ENCODE data around the gene PRR33.

PRR33 gene

DNA sequence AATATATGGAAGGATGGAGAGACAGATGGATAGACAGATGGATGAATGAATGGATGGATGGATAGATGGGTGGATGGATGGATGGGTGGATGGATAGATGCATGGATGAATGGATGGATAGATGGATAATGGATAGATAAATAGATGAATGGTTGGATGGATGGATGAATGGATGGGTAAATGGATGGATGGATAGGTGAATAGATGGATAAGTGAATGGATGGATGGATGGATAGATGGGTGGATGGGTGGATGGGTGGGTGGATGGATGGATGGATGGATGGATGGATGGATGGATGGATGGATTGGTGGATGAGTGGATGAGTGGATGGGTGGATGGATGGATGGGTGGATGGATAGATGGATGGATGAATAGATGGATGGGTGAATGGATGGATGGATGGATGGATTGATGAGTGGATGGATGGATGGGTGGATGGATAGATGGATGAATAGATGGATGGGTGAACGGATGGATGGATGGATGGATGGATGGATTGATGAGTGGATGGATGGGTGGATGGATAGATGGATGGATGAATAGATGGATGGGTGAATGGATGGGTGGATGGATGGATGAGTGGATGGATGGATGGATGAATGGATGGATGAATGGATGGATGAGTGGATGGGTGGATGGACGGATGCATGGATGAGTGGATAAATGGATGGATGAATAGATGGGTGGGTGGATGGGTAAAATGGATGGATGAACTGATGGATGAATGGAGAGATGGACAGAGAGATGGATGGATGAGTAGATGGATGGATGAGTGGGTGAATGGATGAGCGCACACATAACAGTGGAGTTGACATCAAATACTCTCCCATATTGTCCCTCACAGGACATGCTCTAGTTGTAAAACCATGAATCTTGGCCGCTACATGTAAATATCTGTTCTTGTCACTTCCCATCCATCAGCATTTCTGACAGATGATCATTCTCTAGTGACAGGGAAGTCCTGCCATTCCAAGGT lies 30.0 kb downstream of the PRR33 start:
- no peaks in the 10 kb centered on the region for H3K36me3 Mint-ChIP-seq
- peaks cover 22% of the 10 kb centered on the region for H3K4me1 Mint-ChIP-seq (ENCODE audit: low read depth)
- no peak overlapping the region for H3K4me3 Mint-ChIP-seq
- no peaks in the 10 kb centered on the region for H3K27me3 Mint-ChIP-seq
- H3K9me3 Mint-ChIP-seq (ENCODE audit: low read depth): no peaks in the 10 kb centered on the region
- H3K27ac Mint-ChIP-seq: no peak overlapping the region

DNA sequence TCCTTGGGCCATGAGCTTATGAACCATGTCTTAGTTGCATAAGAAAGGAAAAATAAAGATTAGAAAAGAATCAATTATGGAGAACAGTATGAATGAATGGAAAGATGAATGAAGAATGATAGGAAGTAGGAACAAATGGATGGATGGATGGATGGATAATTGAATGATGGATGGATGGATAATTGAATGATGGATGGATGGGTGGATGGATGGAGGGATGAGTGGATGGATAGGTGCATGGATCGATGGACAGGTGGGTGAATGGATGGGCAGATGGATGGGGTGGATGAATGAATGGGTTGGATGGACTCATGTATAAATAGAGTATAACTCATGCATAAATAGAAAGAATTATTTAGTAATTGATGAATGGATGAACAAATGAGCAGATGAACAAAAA lies 31.6 kb downstream of the PRR33 start:
- Mint-ChIP-seq H3K27ac (no peak overlapping the region), H3K4me1 (ENCODE audit: low read depth) (peaks cover 26% of the 10 kb centered on the region), H3K4me3 (no peak overlapping the region), H3K27me3 (no peaks in the 10 kb centered on the region), H3K36me3 (no peaks in the 10 kb centered on the region), H3K9me3 (ENCODE audit: low read depth) (no peaks in the 10 kb centered on the region)

DNA sequence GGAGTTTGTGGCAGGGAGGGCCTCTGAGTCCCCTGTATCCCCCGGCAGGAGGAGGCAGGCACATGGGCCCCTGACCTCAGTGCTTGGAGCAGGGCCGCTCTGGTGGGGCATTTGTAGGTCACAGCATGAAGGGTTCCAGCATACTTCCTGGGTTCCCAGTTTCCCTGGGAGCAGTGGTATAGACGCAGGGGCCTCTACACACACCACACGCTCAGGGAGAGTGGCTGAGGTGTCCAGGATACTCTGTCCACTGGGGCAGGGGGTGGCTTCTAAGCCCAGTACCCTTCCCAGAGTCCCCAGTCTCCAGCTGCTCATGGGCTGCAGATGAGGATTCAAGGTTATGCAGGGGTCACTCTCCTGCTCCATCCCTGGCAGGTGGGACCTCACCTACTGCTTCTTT lies 32.7 kb downstream of the PRR33 start:
- H3K4me1 Mint-ChIP-seq (ENCODE audit: low read depth): peaks cover 32% of the 10 kb centered on the region
- no peaks in the 10 kb centered on the region for H3K27me3 Mint-ChIP-seq
- no peak overlapping the region for H3K4me3 Mint-ChIP-seq
- no peaks in the 10 kb centered on the region for H3K9me3 Mint-ChIP-seq (ENCODE audit: low read depth)
- no peaks in the 10 kb centered on the region for H3K36me3 Mint-ChIP-seq
- peak overlapping the region; percentile 66 for H3K27ac Mint-ChIP-seq

DNA sequence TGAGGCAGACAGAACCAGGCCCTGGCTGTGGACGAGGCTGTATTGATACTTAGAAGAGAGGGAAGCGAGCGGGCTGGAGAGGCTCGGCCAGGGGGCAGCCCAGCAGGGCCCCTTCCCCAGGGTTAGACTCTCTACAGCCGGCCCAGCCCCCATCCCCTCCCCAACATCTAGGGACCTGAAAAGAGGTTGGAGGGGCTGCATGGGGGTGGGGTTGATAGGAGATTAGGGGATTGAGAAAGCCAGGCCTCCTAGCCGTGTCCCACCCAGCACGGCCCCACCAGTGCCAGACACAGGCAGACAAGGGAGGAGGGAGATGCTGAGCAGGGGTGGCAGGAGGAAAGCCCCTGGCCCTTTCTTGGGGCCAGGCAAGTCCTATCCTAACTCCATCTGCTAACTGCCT lies 33.1 kb downstream of the PRR33 start:
- Mint-ChIP-seq H3K36me3 (no peaks in the 10 kb centered on the region), H3K27ac (peak overlapping the region; percentile 41), H3K27me3 (no peaks in the 10 kb centered on the region), H3K4me3 (no peak overlapping the region), H3K9me3 (ENCODE audit: low read depth) (no peaks in the 10 kb centered on the region), H3K4me1 (ENCODE audit: low read depth) (peaks cover 36% of the 10 kb centered on the region)

DNA sequence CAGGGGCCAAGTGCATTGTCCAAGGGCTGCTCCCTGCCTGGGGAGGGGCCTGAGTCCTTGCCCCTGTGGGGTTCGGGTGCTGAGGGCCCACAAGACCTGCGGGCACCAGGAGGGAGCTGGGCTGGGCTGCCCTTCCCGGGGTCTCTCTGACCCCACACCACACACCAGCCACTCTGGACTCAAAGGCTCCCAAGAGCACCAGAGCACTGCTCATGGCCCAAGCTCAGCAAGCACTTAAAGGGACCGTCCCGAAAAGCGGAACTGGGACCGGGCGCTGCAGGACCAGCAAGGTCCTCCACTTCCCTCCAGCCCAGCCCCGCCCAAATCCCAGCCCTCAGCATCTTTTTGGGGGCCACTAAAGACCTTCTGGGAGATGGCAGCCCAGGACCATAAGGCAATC lies 33.5 kb downstream of the PRR33 start:
- no peak overlapping the region for H3K4me3 Mint-ChIP-seq
- H3K36me3 Mint-ChIP-seq: no peaks in the 10 kb centered on the region
- no peaks in the 10 kb centered on the region for H3K9me3 Mint-ChIP-seq (ENCODE audit: low read depth)
- H3K27ac Mint-ChIP-seq: no peak overlapping the region
- no peaks in the 10 kb centered on the region for H3K27me3 Mint-ChIP-seq
- peaks cover 39% of the 10 kb centered on the region for H3K4me1 Mint-ChIP-seq (ENCODE audit: low read depth)

DNA sequence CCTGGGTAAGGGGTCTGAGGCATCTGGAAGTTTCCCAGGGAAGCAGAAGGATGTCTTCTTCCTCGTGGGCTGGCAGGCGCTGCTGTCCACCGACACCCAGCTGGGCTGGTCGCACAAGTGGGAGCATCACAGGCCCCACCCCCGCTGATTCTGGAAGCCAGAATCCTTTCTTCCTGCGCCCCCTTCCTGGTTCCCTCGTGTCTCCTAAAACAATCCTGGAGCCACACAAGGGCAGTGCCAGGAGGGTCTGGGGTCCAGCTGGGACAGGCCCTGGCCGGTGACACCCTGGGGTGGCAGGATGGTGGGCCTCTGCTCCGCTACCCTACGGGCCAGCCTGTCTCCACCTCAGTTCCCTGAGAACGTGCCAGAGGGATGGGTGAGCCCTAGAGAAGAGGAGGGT lies 34.6 kb downstream of the PRR33 start:
- no peak overlapping the region for H3K27ac Mint-ChIP-seq
- no peak overlapping the region for H3K4me3 Mint-ChIP-seq
- peaks cover 48% of the 10 kb centered on the region for H3K4me1 Mint-ChIP-seq (ENCODE audit: low read depth)
- no peaks in the 10 kb centered on the region for H3K36me3 Mint-ChIP-seq
- no peaks in the 10 kb centered on the region for H3K27me3 Mint-ChIP-seq
- H3K9me3 Mint-ChIP-seq (ENCODE audit: low read depth): no peaks in the 10 kb centered on the region

DNA sequence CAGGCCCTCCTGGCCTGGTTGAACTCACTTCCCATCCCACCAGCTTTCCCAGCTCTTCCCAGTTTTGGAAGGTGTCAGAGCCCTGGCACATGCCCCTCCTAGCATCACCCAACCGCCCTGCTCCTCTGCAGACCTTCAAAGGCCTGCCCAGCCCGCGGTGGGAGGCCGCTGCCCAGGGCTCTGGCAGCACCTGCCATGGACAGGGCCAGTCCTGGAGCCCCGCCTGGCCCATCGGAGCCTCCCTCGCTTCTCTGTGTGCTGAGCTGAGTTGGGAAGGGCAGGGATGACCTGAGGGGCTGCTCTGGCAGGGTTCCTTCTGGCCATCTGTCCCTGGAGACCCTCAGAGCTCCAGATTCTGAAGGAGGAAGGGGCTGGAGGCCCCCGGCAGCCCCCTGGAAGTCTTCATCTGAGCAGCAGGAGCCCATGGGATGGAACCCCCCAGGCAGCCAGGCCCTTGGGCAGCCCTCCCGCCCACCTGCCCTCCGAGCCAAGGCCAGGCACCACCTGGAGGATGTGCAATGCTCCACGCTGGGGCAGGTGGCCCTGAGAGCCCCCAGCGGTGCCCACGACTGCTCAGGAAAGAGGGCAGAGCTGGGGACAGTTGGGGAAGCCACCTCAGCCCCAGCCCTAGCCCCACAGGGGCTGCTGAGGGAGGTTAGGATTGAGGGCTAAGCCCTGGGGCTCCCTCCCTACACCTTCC lies 35.2 kb downstream of the PRR33 start:
- H3K4me1 Mint-ChIP-seq (ENCODE audit: low read depth): peaks cover 53% of the 10 kb centered on the region
- no peak overlapping the region for H3K27ac Mint-ChIP-seq
- no peaks in the 10 kb centered on the region for H3K9me3 Mint-ChIP-seq (ENCODE audit: low read depth)
- H3K4me3 Mint-ChIP-seq: no peak overlapping the region
- H3K36me3 Mint-ChIP-seq: no peaks in the 10 kb centered on the region
- H3K27me3 Mint-ChIP-seq: no peaks in the 10 kb centered on the region

DNA sequence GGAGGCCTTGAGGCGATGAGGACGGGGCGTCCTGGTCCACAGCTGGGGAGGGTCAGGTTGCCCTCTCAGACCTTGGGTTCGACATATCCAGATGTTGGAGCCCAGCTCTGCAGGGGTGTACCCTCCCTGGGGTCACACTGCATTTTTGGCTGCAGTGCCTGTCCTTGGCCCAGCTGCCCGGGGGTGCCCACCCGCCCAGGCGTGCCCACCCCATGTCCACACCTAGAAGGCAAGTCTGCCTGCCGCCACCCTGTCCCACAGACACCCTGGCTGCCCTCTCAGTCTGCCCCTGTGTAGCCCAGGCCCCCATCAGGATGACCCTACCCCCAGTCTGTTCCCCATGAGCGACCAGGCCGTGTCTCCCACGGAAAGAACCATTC lies 35.8 kb downstream of the PRR33 start:
- peaks cover 59% of the 10 kb centered on the region for H3K4me1 Mint-ChIP-seq (ENCODE audit: low read depth)
- no peak overlapping the region for H3K27ac Mint-ChIP-seq
- H3K4me3 Mint-ChIP-seq: no peak overlapping the region
- H3K27me3 Mint-ChIP-seq: no peaks in the 10 kb centered on the region
- no peaks in the 10 kb centered on the region for H3K9me3 Mint-ChIP-seq (ENCODE audit: low read depth)
- H3K36me3 Mint-ChIP-seq: no peaks in the 10 kb centered on the region

DNA sequence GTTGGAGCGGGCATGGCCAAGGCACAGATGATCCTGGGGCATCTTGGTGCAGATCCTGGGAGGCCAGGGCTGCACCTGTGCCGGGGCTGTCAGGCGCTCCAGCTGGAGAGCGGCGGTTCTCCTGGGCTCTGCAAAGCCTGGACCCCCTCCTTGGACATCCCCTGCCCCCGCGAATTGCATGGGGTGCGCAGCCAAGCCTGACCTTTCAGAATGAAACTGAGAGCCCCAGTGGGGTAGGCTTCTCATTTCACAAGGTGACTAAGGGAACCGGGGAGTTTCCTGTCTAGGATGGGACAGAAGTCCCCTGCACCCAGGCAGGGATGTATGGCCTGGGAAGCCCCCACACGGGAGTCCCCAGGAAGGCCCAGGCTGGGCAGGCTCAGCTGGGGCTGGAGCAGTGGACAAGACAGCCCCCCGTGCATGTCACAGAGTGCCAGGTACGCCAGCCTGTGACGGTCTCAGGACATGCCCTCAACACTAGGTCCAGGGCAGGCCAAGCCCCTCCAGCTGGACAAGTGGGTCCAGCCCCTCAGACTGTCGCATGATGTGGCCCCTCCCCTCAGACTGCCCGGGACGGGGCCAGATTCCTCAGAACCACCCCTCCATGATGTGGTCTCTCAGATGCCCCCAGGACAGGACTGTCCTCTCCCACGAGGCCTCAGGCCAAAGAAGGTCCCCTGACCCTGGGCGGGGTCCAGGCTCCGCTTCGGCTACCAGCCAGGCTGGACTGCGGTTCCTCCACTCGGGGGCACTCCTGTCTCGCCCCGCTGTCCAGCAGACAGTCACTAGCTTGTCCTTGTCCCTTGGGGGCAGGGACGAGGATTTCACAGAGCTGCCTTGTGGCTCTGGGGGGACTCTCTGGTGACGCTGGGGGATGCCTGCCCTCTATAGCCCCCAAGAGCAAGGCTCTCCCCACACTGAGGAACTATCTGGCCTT lies 36.5 kb downstream of the PRR33 start:
- Mint-ChIP-seq H3K27ac (peak overlapping the region; percentile 28), H3K36me3 (no peaks in the 10 kb centered on the region), H3K4me1 (ENCODE audit: low read depth) (peaks cover 65% of the 10 kb centered on the region), H3K4me3 (peak overlapping the region; percentile 32), H3K9me3 (ENCODE audit: low read depth) (no peaks in the 10 kb centered on the region), H3K27me3 (no peaks in the 10 kb centered on the region)

DNA sequence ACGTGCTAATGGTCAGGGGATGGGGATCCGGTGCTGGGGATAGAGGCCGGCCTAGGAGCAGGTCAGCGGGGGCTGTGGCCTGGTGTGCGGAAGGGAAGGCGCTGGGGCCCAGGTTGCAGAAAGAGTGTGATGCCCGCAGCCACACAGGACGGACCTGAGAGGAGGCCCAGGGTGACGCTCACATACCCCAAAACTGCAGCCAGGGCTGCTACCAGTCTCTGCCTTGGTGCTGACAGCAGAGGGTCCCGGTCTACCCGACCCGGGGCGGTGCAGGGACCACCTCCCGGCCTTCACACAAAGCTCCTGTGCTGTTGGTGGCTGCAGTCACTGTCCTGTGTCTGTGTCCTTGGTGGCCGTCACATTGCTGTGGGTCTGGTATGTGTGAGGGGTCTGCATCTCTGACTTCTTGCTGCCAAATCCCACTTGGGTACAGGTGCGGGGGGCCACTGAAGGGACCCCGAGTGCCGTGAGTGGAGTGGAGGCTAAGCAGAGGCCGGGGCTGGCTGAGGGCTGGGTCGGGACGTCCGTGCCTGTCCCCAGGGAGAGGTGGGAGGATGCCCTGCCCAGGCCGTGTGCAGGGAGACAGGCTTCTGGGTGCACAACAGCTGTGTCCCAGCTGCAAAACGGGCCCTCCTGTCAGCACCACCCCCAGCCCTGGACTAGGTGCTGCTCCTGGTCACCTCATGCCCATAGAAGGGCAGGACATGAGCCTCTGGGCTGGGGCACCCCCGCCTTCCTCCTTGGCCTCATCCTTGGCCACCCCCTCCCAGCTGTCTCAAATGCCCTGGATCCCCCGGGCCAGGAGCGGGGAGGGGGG lies 37.4 kb downstream of the PRR33 start:
- no peaks in the 10 kb centered on the region for H3K27me3 Mint-ChIP-seq
- peaks cover 70% of the 10 kb centered on the region for H3K4me1 Mint-ChIP-seq (ENCODE audit: low read depth)
- no peaks in the 10 kb centered on the region for H3K36me3 Mint-ChIP-seq
- H3K4me3 Mint-ChIP-seq: peak overlapping the region; percentile 96
- H3K27ac Mint-ChIP-seq: peak overlapping the region; percentile 97
- no peaks in the 10 kb centered on the region for H3K9me3 Mint-ChIP-seq (ENCODE audit: low read depth)

DNA sequence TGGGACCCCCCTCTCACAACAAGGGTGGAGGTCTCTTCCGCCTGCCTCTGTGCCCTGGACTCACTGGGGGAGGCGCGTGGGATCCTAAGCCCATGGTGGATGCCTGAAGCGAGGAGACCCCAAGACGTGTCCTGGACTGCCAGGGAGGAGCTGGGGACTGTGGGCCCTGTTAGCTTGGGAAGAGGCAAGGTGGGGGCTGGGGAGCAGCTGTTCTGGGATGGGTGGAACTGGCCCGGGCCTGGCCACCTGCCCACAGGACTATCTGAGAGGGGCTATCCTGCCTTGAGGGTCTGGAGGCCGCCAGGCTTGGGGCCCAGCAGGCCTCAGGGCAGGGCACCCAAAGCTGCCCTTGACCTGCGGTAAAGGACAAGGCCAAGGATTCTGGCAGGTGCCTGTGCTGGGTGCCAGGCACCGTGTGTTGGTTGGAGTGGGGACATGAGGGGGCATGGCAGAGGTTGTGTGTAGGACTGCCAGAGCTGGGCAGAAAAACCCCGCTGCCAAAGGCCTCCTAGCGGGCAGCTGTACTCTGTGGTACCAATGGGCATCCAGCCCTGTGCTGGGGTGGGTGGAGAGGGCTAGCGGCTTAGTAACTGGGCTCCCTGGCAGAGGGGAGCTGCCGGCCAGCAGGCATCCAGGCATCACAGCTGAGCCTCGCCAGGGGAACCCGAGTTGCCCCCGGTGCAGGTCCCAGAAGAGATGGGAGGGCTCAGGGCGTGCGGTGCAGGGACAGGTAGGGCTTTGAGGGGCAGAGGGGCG lies 38.1 kb downstream of the PRR33 start:
- Mint-ChIP-seq H3K4me3 (peak overlapping the region; percentile 96), H3K27ac (peak overlapping the region; percentile 97), H3K9me3 (ENCODE audit: low read depth) (no peaks in the 10 kb centered on the region), H3K36me3 (no peaks in the 10 kb centered on the region), H3K27me3 (no peaks in the 10 kb centered on the region), H3K4me1 (ENCODE audit: low read depth) (peaks cover 74% of the 10 kb centered on the region)

DNA sequence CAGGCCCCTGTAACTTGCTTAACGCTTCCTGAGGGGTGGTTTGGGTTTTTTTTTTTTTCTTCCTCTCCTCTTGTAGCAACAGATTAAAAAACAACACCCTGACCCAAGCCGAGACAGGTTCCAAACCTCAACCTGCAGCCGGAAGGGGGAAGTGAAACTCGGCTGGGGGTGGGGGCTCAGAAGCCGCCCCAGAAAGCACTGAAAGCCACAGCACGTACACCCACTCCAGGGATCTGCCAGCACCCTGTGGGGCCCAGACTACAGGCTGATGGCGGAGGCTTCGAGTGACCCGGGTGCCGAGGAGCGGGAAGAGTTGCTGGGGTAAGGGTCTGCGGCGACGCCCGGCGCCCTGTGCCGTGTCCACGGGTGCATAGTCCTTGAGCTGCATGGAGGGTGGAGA lies 38.8 kb downstream of the PRR33 start, which contains the start of gene LSP1:
TSS of gene LSP1 (plus strand) at position 208 of the 400 bp plus-strand sequence. CDS start at position 269, 61 bp downstream.
- Mint-ChIP-seq H3K4me3 (peak within 1 kb of the TSS; percentile 96), H3K9me3 (ENCODE audit: low read depth) (no peaks in the 10 kb centered on the region), H3K36me3 (no peaks in the 10 kb centered on the region), H3K27me3 (no peaks in the 10 kb centered on the region), H3K4me1 (ENCODE audit: low read depth) (peaks cover 73% of the 10 kb centered on the region), H3K27ac (peak within 1 kb of the TSS; percentile 97)

DNA sequence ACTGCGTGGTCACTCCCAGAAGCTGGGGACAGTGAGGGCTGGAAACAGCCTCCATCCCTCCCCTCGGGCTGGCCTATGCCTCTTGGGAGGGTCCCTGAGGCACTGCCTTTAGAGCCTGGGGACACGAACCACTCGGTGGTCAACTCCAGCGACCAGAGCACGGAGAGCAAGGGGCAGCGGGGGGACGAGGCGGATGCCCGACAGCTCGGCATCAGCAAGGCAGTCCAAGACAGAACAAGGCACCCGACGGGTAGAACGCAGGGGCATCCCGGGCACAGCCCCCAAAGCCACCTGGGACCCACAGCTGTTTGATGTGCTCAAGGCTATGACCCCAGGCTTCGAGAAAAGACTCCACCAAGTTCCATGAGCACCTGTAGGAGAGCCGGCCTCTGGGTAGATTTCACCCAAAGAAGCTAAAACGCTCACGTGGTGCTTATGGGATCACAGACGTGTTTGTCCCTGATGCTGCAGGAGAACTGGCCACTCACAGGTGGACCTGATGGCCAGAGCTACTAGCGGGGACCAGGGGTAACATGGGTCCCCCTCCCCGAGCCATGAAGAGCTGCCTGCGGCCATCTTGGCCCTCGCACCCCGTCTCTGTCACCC lies 39.3 kb downstream of the PRR33 start:
- H3K4me3 Mint-ChIP-seq: peak overlapping the region; percentile 96
- H3K27me3 Mint-ChIP-seq: no peaks in the 10 kb centered on the region
- no peaks in the 10 kb centered on the region for H3K9me3 Mint-ChIP-seq (ENCODE audit: low read depth)
- no peaks in the 10 kb centered on the region for H3K36me3 Mint-ChIP-seq
- H3K27ac Mint-ChIP-seq: peak overlapping the region; percentile 97
- peaks cover 75% of the 10 kb centered on the region for H3K4me1 Mint-ChIP-seq (ENCODE audit: low read depth)
